Measurements from ENCODE around the gene CCDC78. TPM values are rescaled to one million over a fixed set of nuclear protein-coding genes. Genes with fewer than 3 reads are reported as not detected.

Gene CCDC78
- total RNA-seq, 1 donor from 2014 or later, result 3.2 TPM

Small RNA genes lying within 50 kb of the gene (microRNA-seq; reads per million reads assigned to microRNA genes)
- gene MIR662, result not detected

Other genes starting within 250 kb of the CCDC78 start
- 48.2 to 49.1 TPM (median 48.7 TPM) in 3 replicates for gene CAPN15, start 198.7 kb downstream of the CCDC78 start, total RNA-seq
- 0.25 TPM in 1 of 3 replicates, not detected in the others for gene PRR35, start 166.0 kb downstream of the CCDC78 start, total RNA-seq
- 2.3 to 3.0 TPM (median 2.7 TPM) in 3 replicates for gene NHLRC4, start 159.4 kb downstream of the CCDC78 start, total RNA-seq
- gene PIGQ, start 156.5 kb downstream of the CCDC78 start, total RNA-seq, result 78.5 to 86.7 TPM (median 84.8 TPM) in 3 replicates
- 23.2 to 26.2 TPM (median 25.5 TPM) in 3 replicates for gene RAB40C, start 136.4 kb downstream of the CCDC78 start, total RNA-seq
- gene WFIKKN1, start 95.5 kb downstream of the CCDC78 start, total RNA-seq, result 0.47 to 0.94 TPM (median 0.84 TPM) in 3 replicates
- 72.1 to 74.0 TPM (median 73.2 TPM) in 3 replicates for gene METTL26, start 90.1 kb downstream of the CCDC78 start, total RNA-seq
- gene MCRIP2, start 84.6 kb downstream of the CCDC78 start, total RNA-seq, result 20.5 to 24.6 TPM (median 21.7 TPM) in 3 replicates
- gene WDR90, start 77.1 kb downstream of the CCDC78 start, total RNA-seq, result 75.9 to 86.9 TPM (median 77.2 TPM) in 3 replicates
- 190 to 207 TPM (median 194 TPM) in 3 replicates for gene RHOT2, start 58.3 kb downstream of the CCDC78 start, total RNA-seq
- 5.9 to 6.1 TPM (median 6.0 TPM) in 3 replicates for gene RHBDL1, start 50.8 kb downstream of the CCDC78 start, total RNA-seq
- 69.4 to 79.9 TPM (median 72.5 TPM) in 3 replicates for gene STUB1, start 46.0 kb downstream of the CCDC78 start, total RNA-seq
- gene JMJD8, start 42.1 kb downstream of the CCDC78 start, total RNA-seq, result 46.1 to 51.2 TPM (median 46.5 TPM) in 3 replicates
- gene WDR24, start 36.0 kb downstream of the CCDC78 start, total RNA-seq, result 20.6 to 22.8 TPM (median 21.9 TPM) in 3 replicates
- gene FBXL16, start 20.6 kb downstream of the CCDC78 start, total RNA-seq, result 0.18 to 0.85 TPM (median 0.23 TPM) in 3 replicates
- 12.8 to 15.3 TPM (median 15.1 TPM) in 3 replicates for gene METRN, start 11.3 kb downstream of the CCDC78 start, total RNA-seq
- 26.2 to 33.8 TPM (median 27.5 TPM) in 3 replicates for gene ANTKMT, start 5.3 kb downstream of the CCDC78 start, total RNA-seq
- gene HAGHL, start 663 bp upstream of the CCDC78 start, total RNA-seq, result 6.4 to 8.6 TPM (median 7.4 TPM) in 3 replicates
- 39.9 to 46.0 TPM (median 45.1 TPM) in 3 replicates for gene CIAO3, start 14.6 kb upstream of the CCDC78 start, total RNA-seq
- gene MSLN, start 34.3 kb upstream of the CCDC78 start, total RNA-seq, result 5.0 to 5.8 TPM (median 5.7 TPM) in 3 replicates
- 21.5 to 23.0 TPM (median 21.9 TPM) in 3 replicates for gene RPUSD1, start 61.9 kb upstream of the CCDC78 start, total RNA-seq
- gene CHTF18, start 62.2 kb upstream of the CCDC78 start, total RNA-seq, result 85.6 to 89.2 TPM (median 87.5 TPM) in 3 replicates
- gene GNG13, start 74.3 kb upstream of the CCDC78 start, total RNA-seq, result not detected in 3 replicates
- 33.1 to 38.1 TPM (median 37.4 TPM) in 3 replicates for gene LMF1, start 244.5 kb upstream of the CCDC78 start, total RNA-seq

Measured in mesothelial cell of epicardium (in vitro differentiated cells).